AG04450 (cell line): Measurements from ENCODE around the gene USP11. TPM values are rescaled to one million over a fixed set of nuclear protein-coding genes. Genes with fewer than 3 reads are reported as not detected.
"Not testable (repeated sequence)": the region's sequence is repeated elsewhere in the genome, so short reads cannot be mapped to it uniquely, and the experiment has no call there.

Source experiments
- CTCF ChIA-PET: fragments of 300-600, 350-600 bp; formaldehyde crosslinking; extraction: SDS; loops from one replicate; lab custom pipeline; 2022; ENCODE audit warnings: antibody characterized with exemption, inconsistent platforms; lab: Charles Lee
- POLR2A ChIA-PET: fragments of 350-600 bp; formaldehyde crosslinking; extraction: SDS; loops from one replicate; lab custom pipeline; 2021; ENCODE audit warnings: antibody characterized with exemption, inconsistent platforms; lab: Yijun Ruan, JAX
- DNase-seq: peaks from one replicate; pipeline ENCODE4 v3.0.0-alpha.2; 2011; ENCODE audit warnings: low read depth, low spot score
- H3K27ac ChIP-seq: one replicate; pipeline ENCODE4 v1.5.1; 2012; ENCODE audit warnings: low read depth, low read length, control low read depth
- H3K27me3 ChIP-seq: one replicate; pipeline ENCODE4 v1.6.0; 2012; ENCODE audit warnings: low read length; ENCODE audit not compliant: control insufficient read depth, insufficient read depth
- H3K4me3 ChIP-seq: 2 replicates; pipeline ENCODE4 v1.5.1; 2011; ENCODE audit warnings: mild to moderate bottlenecking, low read depth, low read length, control low read depth
- H3K9me3 ChIP-seq: 2 replicates; pipeline ENCODE4 v1.5.1; 2012; ENCODE audit warnings: low read length; ENCODE audit not compliant: control insufficient read depth, insufficient read depth
- CTCF ChIP-seq: IDR thresholded peaks from 2 replicates; pipeline ENCODE4 v1.5.1; 2011; ENCODE audit warnings: low read depth, low read length, control low read depth, inconsistent platforms
- polyA plus RNA-seq: library from polyadenylated mRNA; depleted of rRNA; stranded (reverse); fragments of >200 nt; gene quantifications from 2 replicates; pipeline ENCODE4 v1.2.3, GENCODE V29; 2011

The USP11 gene
- polyA plus RNA-seq, 1 experiment = 31.5 TPM

- no peaks in the 10 kb centered on the region for H3K9me3 ChIP-seq
- no peak for DNase-seq
- no peak overlapping the region for H3K27ac ChIP-seq
- no peak for TF ChIP-seq CTCF
- no peak overlapping the region for H3K4me3 ChIP-seq
- CTCF ChIA-PET = no interaction called here
- no peaks in the 10 kb centered on the region for H3K27me3 ChIP-seq
- POLR2A ChIA-PET = no interaction called here
Observed at GRCh38 chrX:47283015-47283771, 50.4 kb downstream of the USP11 start.

GRCh38 chrX:47284616-47285015, 51.8 kb downstream of the USP11 start:
- POLR2A ChIA-PET, DNase-seq, H3K4me3 ChIP-seq, H3K27ac ChIP-seq, H3K9me3 ChIP-seq, H3K27me3 ChIP-seq: not testable (repeated sequence)
- CTCF ChIA-PET = interaction anchor here (0.6 to 0.7 kb wide), 3 partner anchors 31 to 101 kb away, joined by 3 to 5 read pairs (median 3); no protein-coding TSS in a partner anchor

GRCh38 chrX:47285836-47286320, 53.1 kb downstream of the USP11 start:
- TF ChIP-seq CTCF = no peak
- POLR2A ChIA-PET = no interaction called here
- Histone ChIP-seq H3K4me3 (no peak overlapping the region), H3K9me3 (no peaks in the 10 kb centered on the region), H3K27me3 (peaks cover 7% of the 10 kb centered on the region), H3K27ac (no peak overlapping the region)
- CTCF ChIA-PET = interaction anchor here (1.1 to 1.4 kb wide), 2 partner anchors 8 to 53 kb away, joined by 3 to 4 read pairs; partner anchors contain the start of gene USP11
- no peak for DNase-seq

- ChIA-PET CTCF (interaction anchor here (1.0 kb wide), 1 partner anchor 19 kb away, joined by 6 read pairs; no protein-coding TSS in a partner anchor), POLR2A (no interaction called here)
Observed at GRCh38 chrX:47293106-47293505, 60.3 kb downstream of the USP11 start.

GRCh38 chrX:47296766-47297365, 64.1 kb downstream of the USP11 start:
- CTCF ChIA-PET = interaction anchor here (1.0 kb wide), 1 partner anchor 226 kb away, joined by 3 read pairs; no protein-coding TSS in a partner anchor
- no peak for DNase-seq
- H3K9me3 ChIP-seq = no peaks in the 10 kb centered on the region

More at GRCh38 chrX:47293106-47293505, 60.3 kb downstream of the USP11 start:
- Histone ChIP-seq H3K4me3 (no peak overlapping the region), H3K27ac (no peak overlapping the region), H3K9me3 (no peaks in the 10 kb centered on the region), H3K27me3 (peaks cover 12% of the 10 kb centered on the region)
- no peak for TF ChIP-seq CTCF
- no peak for DNase-seq

More at GRCh38 chrX:47296766-47297365, 64.1 kb downstream of the USP11 start:
- POLR2A ChIA-PET = no interaction called here
- peaks cover 5% of the 10 kb centered on the region for H3K27me3 ChIP-seq
- no peak for TF ChIP-seq CTCF
- H3K4me3 ChIP-seq = no peak overlapping the region
- no peak overlapping the region for H3K27ac ChIP-seq
